Measurements from ENCODE around the gene TFF1.

Gene TFF1

GRCh38 chr21:42331660-42332059, 34.7 kb downstream of the TFF1 start:
- DNase-seq (ENCODE audit: extremely low spot score) = no peak
- POLR2A ChIA-PET = no interaction called here
- TF ChIP-seq CTCF (IDR thresholded peaks at IDR 0.05; ENCODE audit: control extremely low read depth, extremely low read depth, low read depth, missing control alignments) = no peak
- CTCF ChIA-PET = interaction anchor here (2.8 kb wide), 1 partner anchor 22 kb away, joined by 10 read pairs; no protein-coding TSS in a partner anchor

GRCh38 chr21:42330380-42331371, 35.7 kb downstream of the TFF1 start:
- no peak for TF ChIP-seq CTCF (IDR thresholded peaks at IDR 0.05; ENCODE audit: control extremely low read depth, extremely low read depth, low read depth, missing control alignments)
- peak; percentile 52 for DNase-seq (ENCODE audit: extremely low spot score)
- CTCF ChIA-PET = interaction anchor here (0.6 to 2.8 kb wide), 6 partner anchors 12 to 91 kb away, joined by 3 to 10 read pairs (median 3); no protein-coding TSS in a partner anchor
- POLR2A ChIA-PET = interaction anchor here (0.9 kb wide), 1 partner anchor 17 kb away, joined by 3 read pairs; no protein-coding TSS in a partner anchor

- DNase-seq (ENCODE audit: extremely low spot score) = no peak
- POLR2A ChIA-PET = no interaction called here
- CTCF ChIA-PET = interaction anchor here (0.7 to 3.7 kb wide), 2 partner anchors 15 to 126 kb away, joined by 3 to 25 read pairs; no protein-coding TSS in a partner anchor
These were observed 41.4 kb downstream of the TFF1 start for GRCh38 chr21:42324896-42325295.

GRCh38 chr21:42321845-42322244, 44.5 kb downstream of the TFF1 start:
- TF ChIP-seq CTCF (IDR thresholded peaks at IDR 0.05; ENCODE audit: control extremely low read depth, extremely low read depth, low read depth, missing control alignments) = no peak
- ChIA-PET POLR2A (no interaction called here), CTCF (interaction anchor here (3.7 kb wide), 1 partner anchor 12 kb away, joined by 25 read pairs; no protein-coding TSS in a partner anchor)
- no peak for DNase-seq (ENCODE audit: extremely low spot score)

More at GRCh38 chr21:42324896-42325295, 41.4 kb downstream of the TFF1 start:
- no peak for TF ChIP-seq CTCF (IDR thresholded peaks at IDR 0.05; ENCODE audit: control extremely low read depth, extremely low read depth, low read depth, missing control alignments)

- POLR2A ChIA-PET = no interaction called here
- DNase-seq (ENCODE audit: extremely low spot score) = no peak
- CTCF ChIA-PET = no interaction called here
- TF ChIP-seq CTCF (IDR thresholded peaks at IDR 0.05; ENCODE audit: control extremely low read depth, extremely low read depth, low read depth, missing control alignments) = no peak
These were observed 45.1 kb downstream of the TFF1 start for GRCh38 chr21:42321231-42321630.

GRCh38 chr21:42320791-42321190, 45.5 kb downstream of the TFF1 start:
- no peak for DNase-seq (ENCODE audit: extremely low spot score)
- ChIA-PET CTCF (no interaction called here), POLR2A (no interaction called here)
- no peak for TF ChIP-seq CTCF (IDR thresholded peaks at IDR 0.05; ENCODE audit: control extremely low read depth, extremely low read depth, low read depth, missing control alignments)
